Activated T-helper 1 cell treated with anti-CD3 and anti-CD28 coated beads, Interleukin-12 subunit alpha, Interleukin-12 subunit beta, Interleukin-2, Interleukin-4 antibody, amounts not matched to agents 30 ng/mL and 10 ng/mL and 1 ng/mL, durations not matched to agents 14 hours and 24 hours and 36 hours (primary cell): Measurements from ENCODE around the gene HSDL2. TPM values are rescaled to one million over a fixed set of nuclear protein-coding genes. Genes with fewer than 3 reads are reported as not detected.

Experiments
- total RNA-seq: library from RNA; stranded (reverse); gene quantifications from 2 replicates; pipeline ENCODE4 v1.2.3, GENCODE V29; 2022

HSDL2 gene
- total RNA-seq, 1 donor from 2014 or later: 13.0 TPM

Other genes starting within 250 kb of the HSDL2 start
- 3.7 and 4.5 TPM in 2 replicates for gene SUSD1, start 204.8 kb upstream of the HSDL2 start, total RNA-seq
- gene PTBP3, start 46.5 kb upstream of the HSDL2 start, total RNA-seq: 101 TPM in 2 replicates
- 8.2 and 8.6 TPM in 2 replicates for gene KIAA1958, start 106.7 kb downstream of the HSDL2 start, total RNA-seq